Testis (tissue), 3 donors: ENCODE measurements around the gene IL1RAPL1. TPM values are rescaled to one million over a fixed set of nuclear protein-coding genes. Genes with fewer than 3 reads are reported as not detected.

Experiments
- DNase-seq: peaks from one replicate; pipeline ENCODE4 v3.0.0-alpha.2; 2019
- H3K27ac ChIP-seq, 2 donors: fragments of 200-600 bp; sonication (generic); one replicate each; pipeline ENCODE4 v1.5.1; 2019
- H3K27me3 ChIP-seq: fragments of 200-600 bp; sonication (generic); one replicate; pipeline ENCODE4 v1.5.1; 2019
- H3K36me3 ChIP-seq: fragments of 200-600 bp; sonication (generic); one replicate; pipeline ENCODE4 v1.5.1; 2017; ENCODE audit warnings: low read depth; ENCODE audit errors: missing control alignments
- H3K4me1 ChIP-seq: fragments of 200-600 bp; sonication (generic); one replicate; pipeline ENCODE4 v1.5.1; 2019
- H3K4me3 ChIP-seq, 2 donors: fragments of 200-600 bp; sonication (generic); one replicate each; pipeline ENCODE4 v1.5.1; 2017 to 2019
- H3K9me3 ChIP-seq: fragments of 200-600 bp; sonication (generic); one replicate; pipeline ENCODE4 v1.5.1; 2017
- CTCF ChIP-seq, 3 experiments: fragments of 450-650 bp in 2 of 3; fragments of 200-600 bp in 1 of 3; sonication (generic) in 1 of 3; IDR thresholded peaks; one replicate each; pipeline ENCODE4 v1.5.1; 2016 to 2019; ENCODE audit warnings: antibody characterized with exemption in 3 of 3, mild to moderate bottlenecking in 2 of 3, moderate library complexity in 1 of 3
- POLR2A ChIP-seq: fragments of 450-650 bp; IDR thresholded peaks from one replicate; pipeline ENCODE4 v1.6.1; 2017; ENCODE audit warnings: antibody characterized with exemption, mild to moderate bottlenecking, moderate library complexity
- WGBS, 2 donors: methylation state at CpG; one replicate each; pipeline ENCODE4 v1.1.5; 2018; 5-methylcytosine and 5-hydroxymethylcytosine counted together
- intact Hi-C: fragments of 100-400 bp; cut with DNase I; formaldehyde crosslinking; loops from one replicate; pipeline ENCODE4 v1.15.1; 2023; ENCODE audit warnings: low total_unique reads
- microRNA-seq, 2 donors: library from miRNA; unstranded; fragments of <30 nt; microRNA quantifications; one replicate each; pipeline ENCODE4, GENCODE V29; 2016; ENCODE audit warnings: borderline number of aligned reads in 2 of 2, borderline replicate concordance in 1 of 2
- polyA plus RNA-seq: library from polyadenylated mRNA; stranded (reverse); fragments of 350-450 nt; fragmentation: Illumina TruSeq; extraction: RNeasy Lipid Tissue Mini Kit (QIAGEN cat#74804); gene quantifications from one replicate; pipeline ENCODE4 v1.2.3, GENCODE V29; 2014; ENCODE audit warnings: low read depth, low replicate concordance; ENCODE audit not compliant: insufficient read depth
- small RNA-seq, 2 donors: library from RNA; depleted of rRNA; stranded (forward); fragments of <200 nt; gene quantifications; one replicate each; pipeline ENCODE3, GENCODE V24; 2016
- total RNA-seq, 2 donors: library from RNA; depleted of rRNA; stranded (reverse); fragments of >200 nt; gene quantifications; one replicate each; pipeline ENCODE4 v1.2.3, GENCODE V29; 2016

IL1RAPL1 gene
- total and polyA plus RNA-seq, 3 donors from 2014 or later, result 0.13 to 0.94 (median 0.93) TPM

- Histone ChIP-seq H3K4me1 (no peaks in the 10 kb centered on the region), H3K27me3 (no peaks in the 10 kb centered on the region), H3K9me3 (no peaks in the 10 kb centered on the region), H3K36me3 (no peaks in the 10 kb centered on the region), H3K4me3 (no peak overlapping the region), H3K27ac (no peak overlapping the region)
- 85 to 92% methylated on average over 1 of the region's 1 CpG for WGBS, 2 donors
- DNase-seq, result no peak
- intact Hi-C loops, result no loop called here
- TF ChIP-seq CTCF (IDR thresholded peaks at IDR 0.05) (no peak), POLR2A (no peak)
Measured at GRCh38 chrX:29965634-29966033, 1378.4 kb downstream of the IL1RAPL1 start.

GRCh38 chrX:29992083-29992482, 1404.8 kb downstream of the IL1RAPL1 start:
- 100% methylated on average over 3 of the region's 3 CpGs; no CpG with 5 or more reads in 1 of the 2 donors for WGBS, 2 donors
- intact Hi-C loops, result no loop called here
- TF ChIP-seq CTCF (IDR thresholded peaks at IDR 0.05) (no peak), POLR2A (no peak)

GRCh38 chrX:30005813-30006212, 1418.6 kb downstream of the IL1RAPL1 start:
- Histone ChIP-seq H3K36me3 (no peaks in the 10 kb centered on the region), H3K27me3 (no peaks in the 10 kb centered on the region), H3K9me3 (no peaks in the 10 kb centered on the region), H3K4me3 (no peak overlapping the region), H3K27ac (no peak overlapping the region), H3K4me1 (no peaks in the 10 kb centered on the region)
- TF ChIP-seq CTCF (IDR thresholded peaks at IDR 0.05) (no peak), POLR2A (no peak)
- DNase-seq, result no peak
- 71 to 75% methylated on average over 1 of the region's 1 CpG for WGBS, 2 donors
- intact Hi-C loops, result no loop called here

More at GRCh38 chrX:29992083-29992482, 1404.8 kb downstream of the IL1RAPL1 start:
- Histone ChIP-seq H3K4me1 (no peaks in the 10 kb centered on the region), H3K9me3 (no peaks in the 10 kb centered on the region), H3K27me3 (no peaks in the 10 kb centered on the region), H3K27ac (no peak overlapping the region), H3K4me3 (no peak overlapping the region), H3K36me3 (no peaks in the 10 kb centered on the region)
- DNase-seq, result no peak

Small RNA genes within 50 kb of the gene (microRNA-seq; reads per million reads assigned to microRNA genes)
- gene MIR4666B, result 0 reads per million in 2 donors

Small RNA genes within 50 kb of the gene (small RNA-seq; reads per million reads assigned to genes)
- 0 reads per million in 2 donors for gene MIR4666B
- 0 reads per million in 2 donors for gene RF00284
- 0.76 to 1.3 reads per million in 2 donors for gene RNA5SP500
